Measurements from ENCODE around the gene IDUA. TPM values are rescaled to one million over a fixed set of nuclear protein-coding genes. Genes with fewer than 3 reads are reported as not detected.
A peak's percentile ranks its signal among the peaks of the same experiment; 100 is the strongest.
"Not testable (repeated sequence)": the region's sequence is repeated elsewhere in the genome, so short reads cannot be mapped to it uniquely, and the experiment has no call there.

Gene IDUA
- total RNA-seq = 10 to 100 TPM; 60.4 to 96.5 (median 78.7) TPM
- total RNA-seq (2013) = 19.3 TPM
- 7.4 to 49.8 (median 34.1) reads per million in 29 experiments for total RNA-seq

DNA sequence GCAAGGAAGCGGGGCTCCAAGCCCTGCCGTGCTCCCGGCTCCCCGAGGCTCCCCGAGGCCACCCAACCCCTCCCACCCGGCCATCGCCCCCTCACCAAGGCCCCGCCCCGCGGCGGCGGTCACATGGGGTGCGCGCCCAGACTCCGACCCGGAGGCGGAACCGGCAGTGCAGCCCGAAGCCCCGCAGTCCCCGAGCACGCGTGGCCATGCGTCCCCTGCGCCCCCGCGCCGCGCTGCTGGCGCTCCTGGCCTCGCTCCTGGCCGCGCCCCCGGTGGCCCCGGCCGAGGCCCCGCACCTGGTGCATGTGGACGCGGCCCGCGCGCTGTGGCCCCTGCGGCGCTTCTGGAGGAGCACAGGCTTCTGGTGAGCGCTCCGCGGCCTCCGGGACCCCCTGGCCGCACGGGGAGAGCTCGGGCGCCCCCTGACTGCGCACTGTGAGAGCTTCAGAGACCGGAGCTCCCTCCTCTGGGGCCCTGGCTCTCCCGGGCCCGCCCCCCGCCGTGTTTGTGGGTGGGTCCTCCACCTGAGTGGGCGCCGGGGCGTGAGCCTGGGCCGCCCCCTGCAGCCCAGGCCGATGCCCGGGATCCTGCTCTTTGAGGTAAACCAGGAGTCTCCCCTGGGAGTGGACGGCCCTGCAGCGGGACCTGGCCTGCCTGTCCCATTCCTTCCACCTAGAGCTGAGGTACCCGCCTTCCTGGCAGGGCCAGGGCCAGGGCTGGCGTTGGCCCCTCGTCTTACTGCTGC, at the start of gene IDUA:
TSS of gene IDUA (plus strand) at position 166 of the 745 bp plus-strand sequence. CDS start at position 207, 41 bp downstream.
- peaks cover 14 to 35% of the 10 kb centered on the region in 2 experiments for H3K4me1 ChIP-seq (ENCODE audit: control insufficient read depth in 1 of 2, extremely low read depth in 1 of 2, insufficient read depth in 2 of 2, low read length in 2 of 2)
- no peaks in the 10 kb centered on the region for H3K9me3 Mint-ChIP-seq

DNA sequence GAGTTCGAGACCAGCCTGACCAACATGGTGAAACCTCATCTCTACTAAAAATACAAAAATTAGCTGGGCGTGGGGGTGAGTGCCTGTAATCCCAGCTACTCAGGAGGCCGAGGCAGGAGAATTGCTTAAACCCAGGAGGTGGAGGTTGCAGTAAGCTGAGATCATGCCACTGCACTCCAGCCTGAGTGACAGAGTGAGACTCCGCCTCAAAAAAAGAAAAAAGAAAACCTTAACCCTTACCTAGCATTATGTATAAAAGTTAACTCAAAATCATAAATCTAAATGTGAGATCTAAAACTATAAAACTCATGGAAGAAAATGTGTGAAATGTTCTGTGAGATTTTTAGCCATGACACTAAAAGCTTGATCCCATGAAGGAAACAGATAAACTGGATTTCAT, 47.3 kb upstream of the IDUA start:
- H3K36me3 ChIP-seq (ENCODE audit: control insufficient read depth in 2 of 2, extremely low read depth in 1 of 2, insufficient read depth in 1 of 2, low read length in 1 of 2); POLR2A ChIA-PET; ATAC-seq (replicated peaks in 1 of 4); H3K27ac ChIP-seq (ENCODE audit: low read length); H3K4me3 Mint-ChIP-seq; H3K9me3 ChIP-seq; H3K4me1 ChIP-seq (ENCODE audit: control insufficient read depth in 1 of 2, extremely low read depth in 1 of 2, insufficient read depth in 2 of 2, low read length in 2 of 2); H3K27me3 ChIP-seq (replicated peaks in 1 of 2; ENCODE audit: control insufficient read depth in 2 of 2, extremely low read depth in 1 of 2, insufficient read depth in 2 of 2, low read length in 1 of 2); H3K36me3 Mint-ChIP-seq; DNase-seq; H3K9me3 Mint-ChIP-seq; H3K27me3 Mint-ChIP-seq; H3K4me3 ChIP-seq (ENCODE audit: control insufficient read depth in 1 of 2, extremely low read depth in 1 of 2, low read length in 1 of 2); H3K27ac Mint-ChIP-seq; CTCF ChIA-PET: not testable (repeated sequence)
- WGBS (ENCODE audit: insufficient coverage) = no CpG with 5 or more reads among the region's 4 CpGs
- H3K4me1 Mint-ChIP-seq = peaks cover 4 to 22% (median 8%) of the 10 kb centered on the region in 3 donors

More for the DNA sequence above, at the start of gene IDUA:
- peak within 1 kb of the TSS; percentile 65 to 74 for H3K4me3 ChIP-seq (ENCODE audit: control insufficient read depth in 1 of 2, extremely low read depth in 1 of 2, low read length in 1 of 2)
- no peaks in the 10 kb centered on the region for H3K27me3 ChIP-seq (replicated peaks in 1 of 2; ENCODE audit: control insufficient read depth in 2 of 2, extremely low read depth in 1 of 2, insufficient read depth in 2 of 2, low read length in 1 of 2)
- Mint-ChIP-seq H3K4me1 (peaks cover 15 to 32% (median 28%) of the 10 kb centered on the region in 3 donors), H3K27me3 (no peaks in the 10 kb centered on the region), H3K27ac (peak within 1 kb of the TSS; percentile 89 to 92), H3K36me3 (peaks cover 5% of the 10 kb centered on the region), H3K4me3 (peak within 1 kb of the TSS; percentile 84 to 90 (median 86))
- DNase-seq = peak; percentile 69 to 90 (median 82)
- H3K27ac ChIP-seq (ENCODE audit: low read length) = peak within 1 kb of the TSS; percentile 8
- under 1% methylated on average over 65 of the region's 69 CpGs for WGBS (ENCODE audit: insufficient coverage)
- H3K9me3 ChIP-seq = no peaks in the 10 kb centered on the region
- POLR2A ChIA-PET = no interaction called here
- peaks cover 0 to 16% of the 10 kb centered on the region in 2 donors for H3K36me3 ChIP-seq (ENCODE audit: control insufficient read depth in 2 of 2, extremely low read depth in 1 of 2, insufficient read depth in 1 of 2, low read length in 1 of 2)
- ATAC-seq (replicated peaks in 1 of 4) = peak; percentile 90 to 93 (median 92)
- CTCF ChIA-PET = interaction anchor here in 1 of 2 donors (1.0 to 1.6 kb wide), 6 partner anchors 17 to 245 kb away, joined by 3 to 18 read pairs (median 4); partner anchors contain the start of genes GAK and TMEM175

DNA sequence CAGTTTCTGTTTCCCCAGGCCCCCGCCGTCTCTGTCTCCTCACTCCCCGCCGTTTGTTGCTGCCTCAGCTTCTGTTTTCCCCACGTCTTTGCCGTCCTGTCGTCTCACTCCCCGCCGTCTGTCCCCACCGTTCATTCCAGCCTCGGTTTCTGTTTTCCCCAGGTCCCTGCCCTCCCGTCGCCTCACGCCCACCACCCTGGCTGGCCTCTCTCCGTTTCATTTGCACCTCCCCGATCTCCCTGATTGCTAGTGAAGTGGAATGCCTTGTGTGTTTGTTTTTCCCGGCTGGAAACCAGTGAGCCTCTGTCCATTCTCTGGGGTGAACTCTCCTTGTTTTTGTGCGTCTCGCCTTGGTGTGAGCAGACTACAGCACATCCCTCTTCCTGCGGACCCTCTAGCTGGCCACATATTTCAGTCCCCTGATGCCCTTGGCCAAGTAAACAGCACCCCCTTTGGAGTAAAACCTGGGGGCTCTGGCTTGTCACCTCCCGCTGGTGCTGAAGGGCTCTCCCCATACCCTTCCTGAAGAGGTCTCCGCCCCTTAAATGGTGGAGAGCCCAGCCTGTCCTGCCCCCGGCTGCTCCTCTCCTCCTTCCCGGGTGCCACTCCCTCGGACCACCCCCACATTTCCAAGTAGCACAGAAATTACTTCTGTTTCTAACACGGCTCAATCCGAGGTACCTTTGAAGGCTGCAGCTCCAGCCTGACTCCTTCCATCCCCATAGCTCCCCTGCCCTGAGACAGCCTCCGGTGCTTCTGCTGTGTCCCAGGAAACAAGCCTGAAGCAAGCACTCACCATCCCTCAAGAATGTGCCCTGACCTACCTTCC, 41.4 kb upstream of the IDUA start:
- Histone ChIP-seq H3K9me3 (no peaks in the 10 kb centered on the region), H3K27ac (ENCODE audit: low read length) (no peak overlapping the region), H3K4me3 (ENCODE audit: control insufficient read depth in 1 of 2, extremely low read depth in 1 of 2, low read length in 1 of 2) (no peak overlapping the region), H3K27me3 (replicated peaks in 1 of 2; ENCODE audit: control insufficient read depth in 2 of 2, extremely low read depth in 1 of 2, insufficient read depth in 2 of 2, low read length in 1 of 2) (no peaks in the 10 kb centered on the region), H3K36me3 (ENCODE audit: control insufficient read depth in 2 of 2, extremely low read depth in 1 of 2, insufficient read depth in 1 of 2, low read length in 1 of 2) (peaks cover 0 to 4% of the 10 kb centered on the region in 2 donors), H3K4me1 (ENCODE audit: control insufficient read depth in 1 of 2, extremely low read depth in 1 of 2, insufficient read depth in 2 of 2, low read length in 2 of 2) (peaks cover 0 to 8% of the 10 kb centered on the region in 2 experiments)
- no peaks in the 10 kb centered on the region for H3K9me3 Mint-ChIP-seq
- 87% methylated on average over 20 of the region's 28 CpGs for WGBS (ENCODE audit: insufficient coverage)
- ChIA-PET POLR2A (no interaction called here), CTCF (interaction anchor here in 1 of 2 donors (0.8 kb wide), 1 partner anchor 12 kb away, joined by 3 read pairs; no protein-coding TSS in a partner anchor)
- no peaks in the 10 kb centered on the region for H3K27me3 Mint-ChIP-seq
- H3K4me3 Mint-ChIP-seq = peak overlapping the region in 1 of 3 donors; percentile 28
- H3K36me3 Mint-ChIP-seq = peaks cover 6% of the 10 kb centered on the region
- H3K27ac Mint-ChIP-seq = no peak overlapping the region
- peaks cover 2 to 20% (median 3%) of the 10 kb centered on the region in 3 donors for H3K4me1 Mint-ChIP-seq
- ATAC-seq (replicated peaks in 1 of 4) (no peak), DNase-seq (no peak)

DNA sequence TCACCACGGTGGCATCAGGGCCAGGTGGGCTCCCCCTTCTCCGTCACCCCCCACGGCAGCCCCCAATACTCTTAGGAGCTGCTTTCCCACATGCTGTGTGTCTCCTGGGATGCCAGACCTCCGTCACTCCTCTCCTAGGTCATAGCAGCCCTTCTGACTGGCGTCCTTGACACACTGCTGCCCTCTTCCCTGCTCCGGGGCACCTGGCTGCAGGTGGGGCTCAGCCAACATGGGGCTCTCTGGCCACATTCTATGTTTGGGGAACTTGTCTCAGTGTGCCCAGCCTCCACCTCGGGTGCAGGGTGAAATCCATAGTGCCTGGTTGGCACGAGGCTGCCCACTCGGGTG, 40.8 kb upstream of the IDUA start:
- no peak overlapping the region for H3K4me3 ChIP-seq (ENCODE audit: control insufficient read depth in 1 of 2, extremely low read depth in 1 of 2, low read length in 1 of 2)
- H3K9me3 ChIP-seq = no peaks in the 10 kb centered on the region
- H3K9me3 Mint-ChIP-seq = no peaks in the 10 kb centered on the region
- H3K4me1 ChIP-seq (ENCODE audit: control insufficient read depth in 1 of 2, extremely low read depth in 1 of 2, insufficient read depth in 2 of 2, low read length in 2 of 2) = peaks cover 0 to 8% of the 10 kb centered on the region in 2 experiments
- H3K36me3 ChIP-seq (ENCODE audit: control insufficient read depth in 2 of 2, extremely low read depth in 1 of 2, insufficient read depth in 1 of 2, low read length in 1 of 2) = peaks cover 0 to 4% of the 10 kb centered on the region in 2 donors
- 73% methylated on average over 9 of the region's 9 CpGs for WGBS (ENCODE audit: insufficient coverage)
- CTCF ChIA-PET = interaction anchor here in 1 of 2 donors (0.8 kb wide), 1 partner anchor 12 kb away, joined by 3 read pairs; no protein-coding TSS in a partner anchor
- H3K27me3 ChIP-seq (replicated peaks in 1 of 2; ENCODE audit: control insufficient read depth in 2 of 2, extremely low read depth in 1 of 2, insufficient read depth in 2 of 2, low read length in 1 of 2) = no peaks in the 10 kb centered on the region
- peaks cover 2 to 20% (median 3%) of the 10 kb centered on the region in 3 donors for H3K4me1 Mint-ChIP-seq
- POLR2A ChIA-PET = no interaction called here
- peak overlapping the region in 1 of 3 donors; percentile 28 for H3K4me3 Mint-ChIP-seq
- no peak for ATAC-seq (replicated peaks in 1 of 4)
- peak in 1 of 35 experiments; percentile 20 for DNase-seq
- H3K27ac ChIP-seq (ENCODE audit: low read length) = no peak overlapping the region
- H3K27ac Mint-ChIP-seq = no peak overlapping the region
- peaks cover 6% of the 10 kb centered on the region for H3K36me3 Mint-ChIP-seq
- H3K27me3 Mint-ChIP-seq = no peaks in the 10 kb centered on the region

DNA sequence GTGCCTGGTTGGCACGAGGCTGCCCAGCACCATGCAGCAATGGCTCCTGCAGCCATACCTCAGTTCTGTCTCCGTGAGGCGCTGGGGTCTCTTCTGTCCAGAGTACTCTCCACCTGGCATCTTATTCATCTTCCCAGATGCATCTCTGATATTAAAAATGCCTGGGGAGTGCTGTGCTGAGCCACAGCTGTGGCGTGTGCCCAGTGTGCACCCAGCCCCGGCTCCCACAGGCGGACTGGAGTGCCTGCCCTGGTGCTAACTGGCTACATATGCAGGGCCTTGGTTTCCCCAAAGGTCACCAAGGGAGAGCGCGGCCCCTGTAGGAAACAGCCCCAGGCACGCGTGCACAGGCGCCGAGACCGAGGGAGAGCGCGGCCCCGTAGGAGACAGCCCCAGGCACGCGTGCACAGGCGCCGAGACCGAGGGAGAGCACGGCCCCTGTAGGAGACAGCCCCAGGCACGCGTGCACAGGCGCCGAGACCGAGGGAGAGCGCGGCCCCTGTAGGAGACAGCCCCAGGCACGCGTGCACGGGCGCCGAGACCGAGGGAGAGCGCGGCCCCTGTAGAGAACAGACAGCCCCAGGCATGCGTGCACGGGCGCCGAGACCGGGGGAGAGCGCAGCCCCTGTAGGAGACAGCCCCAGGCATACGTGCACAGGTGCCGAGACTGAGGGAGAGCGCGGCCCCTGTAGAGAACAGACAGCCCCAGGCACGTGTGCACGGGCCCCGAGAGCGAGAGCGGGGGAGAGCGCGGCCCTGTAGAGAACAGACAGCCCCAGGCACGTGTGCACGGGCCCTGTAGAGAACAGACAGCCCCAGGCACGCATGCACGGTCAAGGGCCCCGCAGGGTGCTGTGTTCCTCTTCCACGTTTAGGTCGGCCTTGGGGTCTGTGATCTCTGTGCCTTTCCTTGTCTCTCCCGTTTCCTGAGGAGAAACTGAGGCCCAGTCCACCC, 40.0 kb upstream of the IDUA start:
- Histone ChIP-seq H3K9me3 (no peaks in the 10 kb centered on the region), H3K4me1 (ENCODE audit: control insufficient read depth in 1 of 2, extremely low read depth in 1 of 2, insufficient read depth in 2 of 2, low read length in 2 of 2) (peaks cover 0 to 8% of the 10 kb centered on the region in 2 experiments), H3K4me3 (ENCODE audit: control insufficient read depth in 1 of 2, extremely low read depth in 1 of 2, low read length in 1 of 2) (no peak overlapping the region), H3K27ac (ENCODE audit: low read length) (no peak overlapping the region), H3K36me3 (ENCODE audit: control insufficient read depth in 2 of 2, extremely low read depth in 1 of 2, insufficient read depth in 1 of 2, low read length in 1 of 2) (peaks cover 4 to 5% of the 10 kb centered on the region in 2 donors), H3K27me3 (replicated peaks in 1 of 2; ENCODE audit: control insufficient read depth in 2 of 2, extremely low read depth in 1 of 2, insufficient read depth in 2 of 2, low read length in 1 of 2) (no peaks in the 10 kb centered on the region)
- ChIA-PET POLR2A (no interaction called here), CTCF (interaction anchor here in 1 of 2 donors (0.8 kb wide), 1 partner anchor 13 kb away, joined by 3 read pairs; no protein-coding TSS in a partner anchor)
- 67% methylated on average over 56 of the region's 62 CpGs for WGBS (ENCODE audit: insufficient coverage)
- DNase-seq (no peak), ATAC-seq (replicated peaks in 1 of 4) (no peak)
- peaks cover 6% of the 10 kb centered on the region for H3K36me3 Mint-ChIP-seq
- H3K27ac Mint-ChIP-seq = no peak overlapping the region
- no peaks in the 10 kb centered on the region for H3K27me3 Mint-ChIP-seq
- H3K9me3 Mint-ChIP-seq = no peaks in the 10 kb centered on the region
- peak overlapping the region in 1 of 3 donors; percentile 28 for H3K4me3 Mint-ChIP-seq
- peaks cover 2 to 20% (median 3%) of the 10 kb centered on the region in 3 donors for H3K4me1 Mint-ChIP-seq

Data from T-cell (primary cell).